HepG2 (cell line): Measurements from ENCODE around the gene CARD19. TPM values are rescaled to one million over a fixed set of nuclear protein-coding genes. Genes with fewer than 3 reads are reported as not detected.

Source experiments
- BCLAF1 ChIP-seq: fragments of 450-650 bp; IDR thresholded peaks from 2 replicates; pipeline ENCODE4 v1.6.1; 2017; ENCODE audit warnings: mild to moderate bottlenecking
- HMG20A ChIP-seq: IDR thresholded peaks from 2 replicates; pipeline ENCODE4 v1.6.1; 2016; ENCODE audit warnings: borderline replicate concordance
- MAF1 ChIP-seq: sonication (generic); formaldehyde crosslinking; IDR thresholded peaks from 2 replicates; pipeline ENCODE4 v1.5.0; 2020; ENCODE audit warnings: missing genetic modification reagents, borderline replicate concordance
- NR2F1 ChIP-seq, 2 experiments: fragments of 450-650 bp in 1 of 2; formaldehyde crosslinking in 1 of 2; IDR thresholded peaks; 2 replicates each; pipeline versions ENCODE4 v1.5.0 to v1.6.1; 2016 to 2020; ENCODE audit warnings: mild to moderate bottlenecking in 1 of 2, missing compliant biosample characterization in 1 of 2, missing genetic modification reagents in 1 of 2, moderate library complexity in 1 of 2
- PHF5A ChIP-seq: IDR thresholded peaks from one replicate; pipeline ENCODE4 v1.6.1; 2018; ENCODE audit warnings: low read depth, missing genetic modification reagents; ENCODE audit not compliant: unreplicated experiment
- POGK ChIP-seq: sonication (generic); formaldehyde crosslinking; conservative IDR thresholded peaks from 2 replicates; pipeline ENCODE4 v1.8.0; 2022; ENCODE audit warnings: mild to moderate bottlenecking, moderate library complexity, missing genetic modification reagents
- TGIF2 ChIP-seq: IDR thresholded peaks from 2 replicates; pipeline ENCODE4 v1.6.1; 2016; ENCODE audit warnings: control low read depth, missing compliant biosample characterization
- ZBTB40 ChIP-seq, 2 experiments: fragments of 450-650 bp in 1 of 2; sonication (generic) in 1 of 2; formaldehyde crosslinking in 1 of 2; IDR thresholded peaks; 2 replicates each; pipeline versions ENCODE4 v1.6.1 to v1.8.0; 2016 to 2022; ENCODE audit warnings: antibody characterized with exemption in 1 of 2, mild to moderate bottlenecking in 1 of 2, missing genetic modification reagents in 1 of 2
- ZNF232 ChIP-seq: sonication (generic); formaldehyde crosslinking; IDR thresholded peaks from 2 replicates; pipeline ENCODE4 v1.4.0; 2020; ENCODE audit warnings: missing genetic modification reagents, borderline replicate concordance
- ZNF292 ChIP-seq: sonication (generic); formaldehyde crosslinking; IDR thresholded peaks from 2 replicates; pipeline ENCODE4 v1.8.1; 2022; ENCODE audit warnings: mild to moderate bottlenecking, low read depth, missing genetic modification reagents, borderline replicate concordance
- ZNF337 ChIP-seq: sonication (generic); formaldehyde crosslinking; IDR thresholded peaks from 2 replicates; pipeline ENCODE4 v1.5.1; 2020; ENCODE audit warnings: missing genetic modification reagents, low read depth, mild to moderate bottlenecking, borderline replicate concordance
- ZNF562 ChIP-seq: sonication (generic); formaldehyde crosslinking; IDR thresholded peaks from 2 replicates; pipeline ENCODE4 v1.8.0; 2022; ENCODE audit warnings: missing genetic modification reagents, borderline replicate concordance
- ZNF580 ChIP-seq: IDR thresholded peaks from 2 replicates; pipeline ENCODE4 v1.6.1; 2016; ENCODE audit warnings: low read depth, borderline replicate concordance
- ZNF891 ChIP-seq: sonication (generic); formaldehyde crosslinking; IDR thresholded peaks from 2 replicates; pipeline ENCODE4 v1.5.0; 2020; ENCODE audit warnings: mild to moderate bottlenecking, missing genetic modification reagents
- polyA plus RNA-seq, 8 experiments: library from polyadenylated mRNA; depleted of rRNA in 3 of 8; stranded (reverse) in 7 of 8; unstranded in 1 of 8; fragments of >200 nt; fragmentation: Illumina TruSeq in 4 of 8; extraction: Trizol in 4 of 8; gene quantifications; 2 replicates each; pipeline versions ENCODE4 v1.2.1 to v1.2.3, GENCODE V29; 2011 to 2016; ENCODE audit warnings: low read depth in 4 of 8, missing spikeins in 1 of 8, mixed read lengths in 1 of 8; ENCODE audit not compliant: insufficient read depth in 1 of 8
- total RNA-seq, 5 experiments: library from RNA; depleted of rRNA; stranded (reverse); fragments of >200 nt; fragmentation: Illumina TruSeq; extraction: Trizol; gene quantifications; 2 replicates each; pipeline ENCODE4 v1.2.3, GENCODE V29; 2016; ENCODE audit warnings: low read depth in 1 of 5

CARD19 gene
- total and polyA plus RNA-seq, 2 of the 13 experiments (the other 11 are each of a cell fraction or from before 2014, with no cell fraction given): 18.4 to 47.2 TPM

- TF ChIP-seq ZBTB40 (IDR thresholded peaks at IDR 0.05): no peak
- no peak for TF ChIP-seq ZBTB40 (CRISPR knock-in tag; IDR thresholded peaks at IDR 0.05)
- TF ChIP-seq ZNF292 (CRISPR knock-in tag): no peak; the same call in 1 of the 2 replicates
- TF ChIP-seq NR2F1 (CRISPR knock-in tag; IDR thresholded peaks at IDR 0.05): no peak; a peak in 1 of 4 replicates
- TF ChIP-seq MAF1 (CRISPR knock-in tag): no peak
- no peak for TF ChIP-seq TGIF2 (CRISPR knock-in tag)
- no peak for TF ChIP-seq ZNF562 (CRISPR knock-in tag)
- no peak for TF ChIP-seq HMG20A (CRISPR knock-in tag)
- no peak for TF ChIP-seq POGK (CRISPR knock-in tag)
- no peak; the same call in 1 of the 2 replicates for TF ChIP-seq ZNF337 (CRISPR knock-in tag)
- TF ChIP-seq ZNF580: no peak
- no peak for TF ChIP-seq ZNF891 (CRISPR knock-in tag)
- no peak for TF ChIP-seq PHF5A (CRISPR knock-in tag)
- 0 out of 2 replicates have a peak, but pooled peaks have one; percentile 20 for TF ChIP-seq ZNF232
- no peak for TF ChIP-seq BCLAF1
These were observed 37.1 kb downstream of the CARD19 start (continued) for GRCh38 chr9:93132946-93133680.
